SH-SY5Y (cell line): ENCODE results near the gene CFAP77.

ENCODE experiments used
- GATA2 ChIP-seq: IDR thresholded peaks from 2 replicates; pipeline ENCODE4 v1.6.1; 2011; ENCODE audit warnings: mild to moderate bottlenecking, low read depth, low read length
- GATA3 ChIP-seq: IDR thresholded peaks from 2 replicates; pipeline ENCODE4 v1.6.1; 2011; ENCODE audit warnings: low read depth, mild to moderate bottlenecking, low read length, moderate library complexity

DNA sequence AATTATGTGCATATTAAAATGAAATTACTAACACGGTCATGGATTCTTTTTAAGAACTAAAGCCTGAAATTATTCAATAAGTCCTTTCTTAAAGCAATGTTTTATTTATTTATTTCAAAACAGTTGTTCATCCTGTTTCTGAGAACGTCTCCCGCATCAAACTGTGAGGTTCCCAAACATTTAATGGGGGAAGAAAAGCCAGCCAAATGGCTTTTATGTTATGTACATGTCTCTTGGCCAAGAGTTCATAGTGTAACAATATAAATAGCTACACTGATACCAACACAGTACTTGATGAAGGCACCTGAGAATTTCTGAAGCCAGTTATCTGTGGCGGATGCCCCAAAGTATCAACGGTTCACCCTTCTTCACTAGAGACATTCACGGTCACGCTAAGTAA lies 19.0 kb upstream of the CFAP77 start:
- TF ChIP-seq GATA2: no peak
- no peak for TF ChIP-seq GATA3
